Measurements from ENCODE around the gene MOB3A.

MOB3A gene

GRCh38 chr19:2123682-2124387, 27.7 kb upstream of the MOB3A start:
- DNase-seq, result no peak

DNA sequence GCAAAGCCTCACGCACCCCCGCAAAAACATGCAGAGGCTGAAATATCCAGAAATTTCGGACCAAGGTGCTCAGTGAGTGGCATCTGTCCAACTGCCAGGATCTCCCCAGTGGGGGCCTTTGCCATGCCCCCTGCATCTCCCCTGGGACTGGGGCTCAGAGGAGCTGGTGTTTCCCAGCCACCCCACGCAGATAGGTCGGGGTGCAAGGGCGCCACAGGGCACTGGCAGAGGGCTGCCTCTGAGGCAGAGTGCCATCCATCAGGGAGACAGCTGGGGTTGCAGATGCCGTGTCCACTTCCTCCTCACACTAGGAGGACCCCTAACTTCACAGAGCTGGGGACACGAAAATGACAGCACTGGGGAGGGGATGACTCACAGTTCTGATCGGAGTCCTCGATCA, 26.9 kb upstream of the MOB3A start:
- no peak for DNase-seq

- DNase-seq, result no peak
Observed at GRCh38 chr19:2122251-2122650, 26.1 kb upstream of the MOB3A start.

- DNase-seq, result no peak
Observed at GRCh38 chr19:2121416-2122051, 25.4 kb upstream of the MOB3A start.

GRCh38 chr19:2120821-2121220, 24.7 kb upstream of the MOB3A start:
- no peak for DNase-seq

- no peak for DNase-seq
Observed at GRCh38 chr19:2119921-2120785, 24.0 kb upstream of the MOB3A start.

GRCh38 chr19:2118438-2118837, 22.3 kb upstream of the MOB3A start:
- DNase-seq, result no peak

GRCh38 chr19:2117215-2117960, 21.3 kb upstream of the MOB3A start:
- no peak for DNase-seq

GRCh38 chr19:2116507-2116906, 20.4 kb upstream of the MOB3A start:
- no peak for DNase-seq

GRCh38 chr19:2115911-2116426, 19.8 kb upstream of the MOB3A start:
- DNase-seq, result no peak

GRCh38 chr19:2115324-2115723, 19.2 kb upstream of the MOB3A start:
- no peak for DNase-seq

DNA sequence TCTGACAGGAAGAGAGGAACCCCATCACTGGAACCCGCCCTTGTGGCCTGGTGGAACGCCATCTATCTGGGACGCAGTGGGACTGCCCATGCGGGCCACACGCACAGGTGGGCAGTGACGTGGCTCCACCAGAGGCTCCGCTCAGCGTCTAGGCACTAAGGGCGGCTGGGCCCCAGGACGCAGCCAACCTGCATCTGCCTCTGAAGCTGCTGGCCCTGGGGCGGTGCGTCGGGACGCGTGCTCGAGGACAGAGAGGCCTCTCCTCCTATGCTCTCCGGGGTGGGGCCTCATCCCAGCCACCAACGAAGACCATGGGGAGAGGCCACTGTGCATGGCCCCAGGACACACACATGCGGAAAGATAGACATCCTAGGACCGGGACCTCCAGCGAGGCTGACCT, 18.7 kb upstream of the MOB3A start:
- no peak for DNase-seq

GRCh38 chr19:2114218-2114617, 18.1 kb upstream of the MOB3A start:
- no peak for DNase-seq

DNA sequence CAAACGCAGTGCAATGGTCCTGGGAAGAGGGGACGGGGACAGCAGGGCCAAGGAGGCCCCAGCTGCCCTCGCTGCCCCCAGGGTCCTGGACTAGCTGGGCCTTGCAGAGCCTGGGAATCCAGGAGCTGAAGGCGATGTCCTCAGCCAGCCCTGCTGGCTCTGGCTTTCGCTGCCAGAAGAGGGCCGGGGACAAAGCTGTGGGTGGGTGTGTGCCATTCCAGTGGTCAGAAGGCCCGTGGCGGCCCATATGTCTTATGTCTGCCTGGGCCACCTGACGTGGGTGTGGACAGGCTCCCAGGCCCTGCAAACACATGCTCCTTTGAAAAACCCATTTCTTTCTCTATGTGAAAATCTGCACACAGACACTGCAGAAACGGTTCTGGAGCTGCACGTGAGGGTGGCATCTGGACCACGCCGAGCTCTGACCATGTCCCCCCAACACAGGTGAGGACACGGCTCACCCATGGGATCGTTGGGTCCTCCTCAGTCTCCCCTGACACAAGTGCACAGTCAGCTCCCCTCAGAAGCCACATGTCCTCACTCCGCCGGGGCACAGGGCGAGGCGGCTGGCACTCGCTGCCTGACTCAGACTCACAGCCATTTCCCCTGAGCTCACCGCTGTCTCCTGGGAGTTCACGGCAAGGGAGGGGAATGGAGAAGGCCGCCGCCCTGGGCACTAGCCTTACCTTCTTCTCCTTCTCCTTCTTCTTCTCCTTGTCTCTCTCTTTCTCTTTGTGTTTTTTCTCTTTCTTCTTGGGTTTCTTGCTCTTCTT, 17.5 kb upstream of the MOB3A start:
- no peak for DNase-seq

- DNase-seq, result no peak
Observed at GRCh38 chr19:2112516-2113320, 16.6 kb upstream of the MOB3A start.

- DNase-seq, result no peak
Observed at GRCh38 chr19:2111886-2112285, 15.8 kb upstream of the MOB3A start.

GRCh38 chr19:2111425-2111824, 15.3 kb upstream of the MOB3A start:
- DNase-seq, result no peak

DNA sequence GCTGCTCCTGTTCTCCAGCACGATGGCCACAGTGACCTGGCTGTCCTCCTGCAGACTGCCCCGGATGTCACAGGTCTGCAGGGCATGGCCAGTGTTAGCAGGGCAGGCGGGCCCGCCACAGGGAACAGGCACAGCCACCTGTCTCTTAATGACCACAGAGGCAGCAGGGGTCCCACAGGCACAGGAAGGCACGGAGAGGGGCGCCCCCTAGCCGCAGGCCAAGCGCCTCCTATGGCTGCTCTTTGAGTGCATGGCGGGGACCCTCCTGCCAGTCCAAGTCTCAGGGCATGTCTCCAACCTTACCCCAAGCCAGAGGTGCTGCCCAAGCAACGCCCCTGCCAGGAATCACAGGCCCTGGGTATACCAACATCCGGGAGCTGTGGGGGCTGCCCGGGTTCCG, 14.7 kb upstream of the MOB3A start:
- no peak for DNase-seq

GRCh38 chr19:2109046-2109864, 13.1 kb upstream of the MOB3A start:
- no peak for DNase-seq

All from kidney glomerular epithelial cell (primary cell).